MCF 10A (cell line): Measurements from ENCODE around the gene WDPCP. TPM values are rescaled to one million over a fixed set of nuclear protein-coding genes. Genes with fewer than 3 reads are reported as not detected.

Experiments used
- BruUV-seq: library from RNA; stranded (reverse); fragments of 400-500 nt; replicated peaks from 2 replicates; lab custom pipeline; 2021; lab: Mats Ljungman, UMichigan
- CTCF ChIA-PET: fragments of 300-600 bp; sonication (Branson Sonifier 250); formaldehyde crosslinking; extraction: SDS; loops from one replicate; lab custom pipeline; 2021; ENCODE audit warnings: antibody characterized with exemption, inconsistent platforms; lab: Yijun Ruan, JAX
- POLR2A ChIA-PET: fragments of 300-600, 350-650 bp; sonication (Branson Sonifier 250); formaldehyde crosslinking; extraction: SDS; loops from one replicate; lab custom pipeline; 2020; ENCODE audit warnings: antibody characterized with exemption, inconsistent platforms; lab: Yijun Ruan, JAX
- DNase-seq: peaks from one replicate; pipeline ENCODE4 v3.0.0-alpha.2; 2018; ENCODE audit not compliant: unreplicated experiment
- H3K27ac Mint-ChIP-seq: one replicate; pipeline ENCODE4 v1.8.0; 2022; ENCODE audit warnings: mild to moderate bottlenecking, low read depth, mixed read lengths; ENCODE audit not compliant: unreplicated experiment
- H3K27me3 Mint-ChIP-seq: one replicate; pipeline ENCODE4 v1.8.0; 2022; ENCODE audit warnings: mixed read lengths; ENCODE audit not compliant: insufficient read depth, unreplicated experiment
- H3K36me3 Mint-ChIP-seq: one replicate; pipeline ENCODE4 v1.8.0; 2022; ENCODE audit warnings: mild to moderate bottlenecking, moderate library complexity, mixed read lengths; ENCODE audit not compliant: insufficient read depth, unreplicated experiment
- H3K4me1 Mint-ChIP-seq: one replicate; pipeline ENCODE4 v1.8.0; 2022; ENCODE audit warnings: mixed read lengths; ENCODE audit not compliant: insufficient read depth, unreplicated experiment
- H3K4me3 Mint-ChIP-seq: one replicate; pipeline ENCODE4 v1.8.0; 2022; ENCODE audit warnings: mild to moderate bottlenecking, moderate library complexity, mixed read lengths; ENCODE audit not compliant: unreplicated experiment
- H3K9me3 Mint-ChIP-seq: one replicate; pipeline ENCODE4 v1.8.0; 2022; ENCODE audit warnings: mixed read lengths; ENCODE audit not compliant: unreplicated experiment
- CTCF ChIP-seq: fragments of 200-600 bp; IDR thresholded peaks from one replicate; pipeline ENCODE4 v1.8.0; 2022; ENCODE audit warnings: antibody characterized with exemption, mild to moderate bottlenecking; ENCODE audit not compliant: unreplicated experiment
- intact Hi-C: fragments of 100-400 bp; cut with micrococcal nuclease; formaldehyde crosslinking; loops from 2 replicates; pipeline ENCODE4 v1.14.1; 2022
- total RNA-seq: library from RNA; stranded (reverse); gene quantifications from 2 replicates; pipeline ENCODE4 v1.2.3, GENCODE V29; 2022

WDPCP gene
- total RNA-seq, 1 experiment from 2014 or later = 6.9 TPM

- Mint-ChIP-seq H3K9me3 (peaks cover 24% of the 10 kb centered on the region), H3K27me3 (no peaks in the 10 kb centered on the region)
- CTCF ChIA-PET = no interaction called here
These were observed 243.5 kb downstream of the WDPCP start for GRCh38 chr2:63344575-63345284.

GRCh38 chr2:63343397-63344109, 244.7 kb downstream of the WDPCP start:
- no peak for TF ChIP-seq CTCF
- intact Hi-C loops = no loop called here
- ChIA-PET CTCF (interaction anchor here (0.5 kb wide), 1 partner anchor 353 kb away, joined by 4 read pairs; no protein-coding TSS in a partner anchor), POLR2A (interaction anchor here (0.6 kb wide), 1 partner anchor 61 kb away, joined by 3 read pairs; no protein-coding TSS in a partner anchor)
- H3K4me1 Mint-ChIP-seq = no peaks in the 10 kb centered on the region
- no peaks in the 10 kb centered on the region for H3K36me3 Mint-ChIP-seq
- BruUV-seq = no TSS peak
- no peaks in the 10 kb centered on the region for H3K27me3 Mint-ChIP-seq
- H3K4me3 Mint-ChIP-seq = no peak overlapping the region
- H3K9me3 Mint-ChIP-seq = peaks cover 24% of the 10 kb centered on the region
- no peak for DNase-seq
- no peak overlapping the region for H3K27ac Mint-ChIP-seq

More at GRCh38 chr2:63344575-63345284, 243.5 kb downstream of the WDPCP start:
- DNase-seq = no peak
- H3K4me3 Mint-ChIP-seq = no peak overlapping the region
- TF ChIP-seq CTCF = no peak
- POLR2A ChIA-PET = interaction anchor here (0.6 to 0.7 kb wide), 2 partner anchors 10 to 147 kb away, joined by 3 to 4 read pairs; no protein-coding TSS in a partner anchor
- no peaks in the 10 kb centered on the region for H3K4me1 Mint-ChIP-seq
- no TSS peak for BruUV-seq
- intact Hi-C loops = no loop called here
- H3K36me3 Mint-ChIP-seq = no peaks in the 10 kb centered on the region
- H3K27ac Mint-ChIP-seq = no peak overlapping the region

- no peak for TF ChIP-seq CTCF
- BruUV-seq = no TSS peak
- H3K4me1 Mint-ChIP-seq = no peaks in the 10 kb centered on the region
- H3K36me3 Mint-ChIP-seq = no peaks in the 10 kb centered on the region
- H3K9me3 Mint-ChIP-seq = peaks cover 24% of the 10 kb centered on the region
- H3K27me3 Mint-ChIP-seq = no peaks in the 10 kb centered on the region
- POLR2A ChIA-PET = no interaction called here
- H3K27ac Mint-ChIP-seq = no peak overlapping the region
- intact Hi-C loops = no loop called here
- DNase-seq = no peak
- CTCF ChIA-PET = no interaction called here
- H3K4me3 Mint-ChIP-seq = no peak overlapping the region
These were observed 247.8 kb downstream of the WDPCP start for GRCh38 chr2:63340443-63340842.

- H3K4me3 Mint-ChIP-seq = no peak overlapping the region
- BruUV-seq = no TSS peak
- no peak overlapping the region for H3K27ac Mint-ChIP-seq
- CTCF ChIA-PET = no interaction called here
- H3K9me3 Mint-ChIP-seq = no peaks in the 10 kb centered on the region
- no peaks in the 10 kb centered on the region for H3K27me3 Mint-ChIP-seq
- POLR2A ChIA-PET = no interaction called here
- no peaks in the 10 kb centered on the region for H3K36me3 Mint-ChIP-seq
- intact Hi-C loops = no loop called here
- no peaks in the 10 kb centered on the region for H3K4me1 Mint-ChIP-seq
- no peak for TF ChIP-seq CTCF
- no peak for DNase-seq
These were observed 253.4 kb downstream of the WDPCP start for GRCh38 chr2:63334910-63335309.
